Stimulated activated CD4-positive, alpha-beta T cell treated with anti-CD3 and anti-CD28 coated beads, TNF-alpha, amount 100 ng/mL, for 24 hours (primary cell): Measurements from ENCODE around the gene ASIC4.

Experiments used
- DNase-seq, 3 experiments: peaks; one replicate each; pipeline ENCODE4 v3.0.0-alpha.2; 2020; ENCODE audit warnings: low read depth in 3 of 3

The ASIC4 gene

GRCh38 chr2:219480004-219480403, 34.3 kb upstream of the ASIC4 start:
- no peak for DNase-seq

- DNase-seq = no peak
Observed at GRCh38 chr2:219482674-219483405, 31.4 kb upstream of the ASIC4 start.

- no peak for DNase-seq
Observed at GRCh38 chr2:219483451-219484342, 30.6 kb upstream of the ASIC4 start.

GRCh38 chr2:219484343-219485200, 29.7 kb upstream of the ASIC4 start:
- no peak for DNase-seq

- no peak for DNase-seq
Observed at GRCh38 chr2:219485201-219485580, 29.1 kb upstream of the ASIC4 start.

- DNase-seq = no peak
Observed at GRCh38 chr2:219486380-219486959, 27.8 kb upstream of the ASIC4 start.

GRCh38 chr2:219488149-219488843, 26.0 kb upstream of the ASIC4 start:
- no peak for DNase-seq

- DNase-seq = no peak
Observed at GRCh38 chr2:219488844-219489194, 25.5 kb upstream of the ASIC4 start.

GRCh38 chr2:219489315-219489714, 25.0 kb upstream of the ASIC4 start:
- DNase-seq = no peak

GRCh38 chr2:219490186-219490585, 24.1 kb upstream of the ASIC4 start:
- no peak for DNase-seq

- DNase-seq = no peak
Observed at GRCh38 chr2:219490600-219491130, 23.6 kb upstream of the ASIC4 start.

- no peak for DNase-seq
Observed at GRCh38 chr2:219491278-219491963, 22.9 kb upstream of the ASIC4 start.

GRCh38 chr2:219492575-219492974, 21.7 kb upstream of the ASIC4 start:
- DNase-seq = no peak

GRCh38 chr2:219493086-219493485, 21.2 kb upstream of the ASIC4 start:
- DNase-seq = no peak

GRCh38 chr2:219494952-219495530, 19.2 kb upstream of the ASIC4 start:
- no peak for DNase-seq

- DNase-seq = peak; percentile 26 to 58 (median 41)
Observed at GRCh38 chr2:219495531-219496122, 18.7 kb upstream of the ASIC4 start.

GRCh38 chr2:219496247-219496824, 17.9 kb upstream of the ASIC4 start:
- DNase-seq = no peak

- DNase-seq = no peak
Observed at GRCh38 chr2:219496825-219497494, 17.3 kb upstream of the ASIC4 start.
